ENCODE results near the gene RAMAC.
"Not testable (repeated sequence)": the region's sequence is repeated elsewhere in the genome, so short reads cannot be mapped to it uniquely, and the experiment has no call there.

The RAMAC gene

DNA sequence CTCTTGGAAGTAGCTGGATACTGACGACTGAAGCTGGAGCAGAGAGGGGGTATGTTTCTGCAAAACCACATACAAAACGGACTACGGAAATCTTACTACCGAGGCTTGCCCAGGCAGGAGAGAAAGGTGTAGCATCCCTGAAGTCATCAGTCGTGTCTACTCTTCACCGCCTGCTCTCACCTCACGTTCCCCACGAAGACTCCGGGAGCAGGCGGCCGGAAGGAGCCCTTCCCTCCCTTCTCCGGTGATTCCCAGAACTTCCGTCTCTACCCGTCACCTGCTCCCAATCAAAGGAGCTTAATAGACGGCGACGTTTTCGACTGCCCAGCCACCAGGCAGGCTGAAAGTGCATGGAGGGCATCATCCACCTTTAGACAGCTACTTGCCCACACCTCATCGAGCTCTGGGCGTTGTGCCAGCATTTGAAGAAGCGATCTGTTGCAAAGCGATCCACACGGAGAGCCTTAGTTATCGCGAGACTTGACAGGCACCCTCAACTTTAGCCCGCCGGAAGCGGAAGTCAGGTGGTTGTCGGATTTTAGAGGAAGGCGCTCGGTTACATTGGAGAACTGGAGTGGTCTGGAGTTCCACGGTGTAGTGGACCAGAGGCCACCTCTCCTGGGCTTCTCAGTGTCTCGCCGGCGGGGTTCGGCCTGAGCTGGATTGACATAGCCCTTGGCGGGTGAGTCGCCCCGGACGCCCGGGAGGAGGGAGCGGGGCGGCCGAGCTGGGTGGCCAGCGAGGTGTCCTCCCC is at the start of gene RAMAC:
RAMAC (plus strand) TSS at position 523 of the 754 bp plus-strand sequence. CDS start 2,809 bp downstream, outside the sequence.
- peak; percentile 95 for DNase-seq

DNA sequence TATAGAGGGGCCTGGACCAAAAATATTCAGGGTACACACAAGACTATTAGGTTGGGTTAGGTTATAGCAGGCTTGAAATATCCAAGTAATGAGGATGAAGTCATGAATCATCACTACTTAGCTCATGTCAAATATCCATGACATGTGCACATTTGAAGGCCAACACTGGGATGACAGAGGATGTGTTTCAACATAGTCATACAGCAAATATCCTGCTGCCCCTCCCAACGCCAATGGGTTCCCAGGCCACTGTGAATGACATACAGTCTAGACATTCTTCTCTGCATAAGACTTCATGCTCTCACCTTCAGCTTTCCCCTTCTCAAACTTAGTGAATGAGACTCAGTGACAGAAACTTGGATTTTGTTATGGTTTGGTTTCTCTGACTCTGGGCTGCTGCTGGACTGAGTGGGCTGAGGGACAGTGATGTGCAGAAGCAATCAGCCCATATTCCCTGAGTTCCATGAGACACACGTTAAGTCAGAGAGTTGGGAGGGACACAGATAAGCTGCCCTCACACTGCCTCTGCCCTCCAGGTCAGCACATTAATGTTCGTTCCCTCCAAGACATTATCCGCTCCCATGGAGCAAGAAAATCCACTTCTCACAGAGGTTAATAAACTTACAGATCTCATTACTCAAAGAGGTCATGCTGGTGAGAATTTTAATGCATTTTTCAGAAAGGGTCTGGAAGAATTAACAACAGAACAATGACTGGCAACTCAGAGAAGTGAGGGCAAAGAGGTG is 48.9 kb upstream of the RAMAC start:
- DNase-seq = no peak

DNA sequence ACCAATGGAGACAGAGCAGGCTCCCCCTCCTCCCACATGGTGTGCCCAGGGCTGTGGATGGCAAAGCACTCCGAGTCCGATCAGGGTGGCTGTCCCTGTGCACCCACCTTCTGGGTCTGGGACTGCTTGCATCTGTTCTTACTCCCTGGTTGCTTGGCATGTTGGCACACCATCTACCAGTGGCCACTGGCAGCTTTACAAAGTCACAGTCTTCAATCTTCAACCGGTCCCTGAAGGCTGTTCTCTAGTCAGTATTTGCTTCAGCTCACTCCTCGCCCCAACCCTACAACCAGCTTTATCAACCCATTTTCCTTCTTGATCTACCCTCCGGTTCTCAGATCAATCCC is 48.3 kb upstream of the RAMAC start:
- no peak for DNase-seq

DNA sequence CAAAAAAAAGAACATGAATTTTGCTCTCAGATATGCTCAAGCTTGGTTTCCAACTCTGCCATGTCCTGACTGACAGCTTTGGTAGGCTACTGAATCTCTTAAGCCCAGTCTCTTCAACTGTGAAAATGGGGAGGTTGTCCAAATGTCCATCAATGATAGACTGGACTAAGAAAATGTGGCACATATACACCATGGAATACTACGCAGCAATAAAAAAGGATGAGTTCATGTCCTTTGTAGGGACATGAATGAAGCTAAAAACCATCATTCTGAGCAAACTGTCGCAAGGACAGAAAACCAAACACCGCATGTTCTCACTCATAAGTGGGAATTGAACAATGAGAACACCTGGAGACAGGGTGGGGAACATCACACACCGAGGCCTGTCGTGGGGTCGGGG is 46.3 kb upstream of the RAMAC start:
- not testable (repeated sequence) for DNase-seq

DNA sequence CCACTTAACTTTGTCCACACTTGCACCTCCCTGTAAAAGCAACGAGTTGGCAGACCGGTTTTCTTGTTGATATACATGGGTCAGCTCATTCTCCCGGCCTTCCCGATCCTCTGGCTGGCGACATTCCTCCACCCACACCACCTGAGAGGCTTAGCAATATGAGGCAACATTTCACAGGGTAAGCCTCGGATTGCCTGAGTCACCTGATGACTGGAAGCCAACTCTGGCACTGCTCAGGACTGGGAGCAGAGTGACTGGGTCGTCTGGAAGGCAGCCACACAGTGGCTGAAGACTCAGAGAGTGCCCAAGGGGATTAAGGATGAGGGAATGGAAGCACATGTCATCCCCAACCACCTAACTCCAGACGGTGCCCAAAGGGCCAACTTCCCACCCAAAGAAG is 43.3 kb upstream of the RAMAC start:
- no peak for DNase-seq

DNA sequence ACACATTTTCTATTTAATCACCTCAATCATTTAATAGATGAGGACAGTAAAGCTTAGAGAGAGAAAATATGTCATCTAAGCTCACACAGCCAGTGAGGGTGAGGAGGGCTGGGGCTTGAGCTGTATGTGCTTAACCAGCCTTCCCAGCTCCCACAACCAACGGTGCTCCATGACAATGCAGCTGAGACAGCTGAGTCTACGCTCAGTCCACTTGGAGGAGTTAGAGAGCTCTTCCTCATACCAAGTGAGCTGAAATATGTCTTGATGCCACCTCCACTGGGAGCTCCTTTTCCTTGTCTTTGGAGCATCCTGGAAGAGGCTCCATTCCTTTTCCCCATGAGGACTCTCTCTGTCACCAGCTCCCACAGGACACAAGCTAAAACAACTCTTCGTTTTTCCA is 42.8 kb upstream of the RAMAC start:
- DNase-seq = no peak

DNA sequence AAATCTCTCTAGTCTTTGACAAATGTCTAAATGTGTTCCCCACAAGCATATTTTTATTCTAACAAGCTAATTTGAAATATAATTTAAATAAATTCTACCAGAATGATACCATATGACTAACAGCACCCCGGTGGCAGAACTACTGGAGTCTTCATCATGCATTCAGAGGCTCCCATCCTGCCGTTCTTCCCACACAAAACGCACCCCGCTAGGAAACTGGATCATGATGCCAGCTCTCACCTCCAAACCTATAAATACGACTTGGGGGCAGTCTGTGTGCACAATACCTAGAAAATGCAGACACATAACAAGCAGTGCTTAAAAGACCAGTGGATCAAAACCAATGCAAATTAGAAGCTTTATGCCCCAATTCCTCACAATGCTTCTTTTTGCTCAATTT is 42.0 kb upstream of the RAMAC start:
- DNase-seq = no peak

DNA sequence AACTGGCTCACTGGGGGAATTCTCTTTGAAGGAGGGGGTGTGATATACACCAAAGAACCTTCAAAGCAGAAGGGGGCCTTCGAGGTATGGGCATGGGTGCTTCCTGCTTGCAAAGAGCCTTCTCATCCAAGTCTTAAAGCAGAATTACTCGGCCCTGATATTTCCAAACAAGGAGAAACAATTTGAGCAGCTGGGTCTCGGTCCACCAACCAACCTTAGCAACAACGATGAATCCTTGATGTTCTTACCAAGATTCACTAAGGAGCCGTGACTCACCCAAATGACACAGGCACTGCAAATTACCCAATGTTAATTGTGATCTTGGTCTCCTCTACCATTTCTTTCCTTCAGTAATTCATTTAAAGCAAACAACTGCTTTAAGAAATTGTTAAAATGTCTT is 41.2 kb upstream of the RAMAC start:
- DNase-seq = no peak

DNA sequence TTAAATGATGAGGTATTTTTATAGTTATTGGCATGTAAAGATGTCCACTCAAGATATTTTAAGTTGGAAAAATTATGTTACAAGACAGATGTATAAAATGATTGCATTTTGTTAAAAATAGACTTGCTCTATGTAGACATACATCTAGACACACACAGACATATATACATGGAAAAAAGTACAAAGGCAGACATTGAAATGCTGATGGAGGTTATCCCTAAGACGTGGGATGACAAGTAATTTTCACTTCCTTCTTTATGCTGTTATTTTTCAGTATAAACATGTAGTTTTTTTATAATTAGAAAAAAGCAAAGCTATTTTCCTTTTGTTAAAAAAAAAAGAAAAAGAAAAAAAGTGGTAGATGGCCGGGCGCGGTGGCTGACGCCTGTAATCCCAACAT is 40.7 kb upstream of the RAMAC start:
- no peak for DNase-seq

DNA sequence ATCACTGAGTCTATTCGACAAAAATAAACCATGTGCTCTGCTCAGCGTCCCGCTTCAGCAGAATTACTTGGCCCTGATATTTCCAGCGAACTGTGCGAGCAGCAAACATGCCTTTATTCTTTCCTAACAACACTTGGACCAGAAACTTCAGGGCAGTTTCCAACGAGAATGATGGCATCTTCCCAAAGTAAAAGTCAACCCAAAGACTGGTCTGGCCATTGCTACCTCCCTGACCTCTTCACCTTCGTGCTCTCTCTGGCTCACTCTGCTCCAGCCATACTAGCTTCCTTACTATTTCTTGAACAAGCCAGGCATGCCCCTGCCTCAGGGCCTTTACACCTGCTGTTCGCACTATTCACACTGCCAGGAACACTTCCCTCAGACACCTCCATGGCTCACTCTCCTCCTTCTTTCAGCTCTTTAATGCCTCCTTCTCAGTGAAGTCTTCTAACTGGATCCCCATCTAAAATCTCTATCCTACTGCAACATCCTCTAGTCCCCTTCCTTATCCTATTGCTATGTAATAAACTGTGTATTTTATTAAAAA is 39.8 kb upstream of the RAMAC start:
- DNase-seq = no peak

DNA sequence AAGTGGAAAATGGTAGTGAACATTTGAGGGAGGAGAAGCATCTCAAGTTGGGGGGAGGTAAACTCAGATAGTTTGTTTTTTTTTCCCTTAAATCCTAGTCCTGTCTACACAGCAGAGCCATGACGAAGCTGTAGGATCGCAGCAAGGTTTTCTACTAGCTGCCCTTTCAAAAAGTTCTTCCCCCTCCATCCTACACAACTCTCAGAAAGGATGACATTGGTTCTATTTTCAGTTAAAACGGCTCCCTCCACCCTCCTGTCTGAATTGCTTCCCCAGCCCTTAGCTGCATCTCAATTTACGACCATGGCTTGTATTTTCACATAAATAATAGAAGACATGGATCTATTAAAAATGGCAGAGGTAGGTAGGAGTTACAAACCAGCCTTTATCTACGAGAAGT is 35.7 kb upstream of the RAMAC start:
- no peak for DNase-seq

DNA sequence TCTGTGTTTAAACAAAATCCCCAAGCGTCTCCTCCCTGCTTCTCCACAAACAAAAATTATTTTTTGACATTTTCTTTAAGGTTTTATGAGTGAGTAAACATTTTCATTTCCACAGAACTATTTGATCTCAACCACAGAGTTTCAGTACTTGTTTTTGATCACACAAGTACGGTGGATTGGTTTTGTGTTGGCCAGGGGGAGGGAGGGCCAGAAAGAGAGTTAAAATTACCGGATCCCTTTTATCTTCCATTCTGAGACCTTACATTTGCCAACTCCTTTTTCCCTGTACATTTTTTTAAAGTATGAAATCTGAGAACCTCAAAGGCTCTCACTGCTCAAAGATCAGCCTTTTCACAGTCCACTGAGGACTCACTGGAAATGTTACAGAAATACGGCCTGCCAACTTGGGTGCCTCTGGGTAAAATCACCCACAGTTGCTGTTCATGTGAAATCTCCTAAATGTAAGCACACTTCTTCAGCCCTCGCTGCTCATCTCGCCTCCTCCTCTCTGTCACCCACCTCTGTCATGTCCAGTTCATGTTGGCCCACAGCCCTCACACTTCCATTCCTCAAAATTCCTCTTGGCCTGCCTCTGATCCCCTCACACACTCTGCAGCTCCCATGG is 35.2 kb upstream of the RAMAC start:
- no peak for DNase-seq

DNA sequence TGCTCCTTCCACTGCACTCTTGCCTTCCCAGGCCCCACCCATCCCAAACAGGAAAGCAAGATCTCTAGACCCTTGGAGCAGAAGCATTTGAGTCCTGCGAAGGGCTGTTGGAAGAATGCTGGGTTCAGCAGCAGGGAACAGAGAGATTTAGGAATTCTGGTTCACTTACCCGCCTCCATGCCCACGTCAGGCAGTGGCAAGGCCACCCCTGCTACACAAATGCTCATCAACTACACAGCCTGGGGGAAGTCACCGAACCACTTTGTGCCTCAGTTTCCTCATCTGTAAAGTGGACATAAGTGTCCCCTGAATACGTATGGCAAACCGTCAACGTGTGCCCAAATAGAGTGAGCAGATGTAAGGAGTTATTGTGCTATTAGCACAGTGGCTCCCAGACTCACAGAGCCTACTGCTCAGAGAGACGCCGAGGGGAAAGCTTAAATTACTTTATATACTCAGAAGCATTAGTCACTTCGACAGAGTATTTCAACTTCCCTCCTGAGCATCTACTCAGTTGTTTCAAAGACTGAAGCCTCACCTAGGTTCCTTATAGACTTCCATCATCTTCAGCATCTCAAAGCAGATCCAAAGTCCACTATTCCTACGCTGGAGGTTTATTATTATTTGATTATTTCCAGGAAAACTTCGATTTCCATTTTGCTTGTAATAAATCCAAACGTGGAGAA is 34.4 kb upstream of the RAMAC start:
- no peak for DNase-seq

DNA sequence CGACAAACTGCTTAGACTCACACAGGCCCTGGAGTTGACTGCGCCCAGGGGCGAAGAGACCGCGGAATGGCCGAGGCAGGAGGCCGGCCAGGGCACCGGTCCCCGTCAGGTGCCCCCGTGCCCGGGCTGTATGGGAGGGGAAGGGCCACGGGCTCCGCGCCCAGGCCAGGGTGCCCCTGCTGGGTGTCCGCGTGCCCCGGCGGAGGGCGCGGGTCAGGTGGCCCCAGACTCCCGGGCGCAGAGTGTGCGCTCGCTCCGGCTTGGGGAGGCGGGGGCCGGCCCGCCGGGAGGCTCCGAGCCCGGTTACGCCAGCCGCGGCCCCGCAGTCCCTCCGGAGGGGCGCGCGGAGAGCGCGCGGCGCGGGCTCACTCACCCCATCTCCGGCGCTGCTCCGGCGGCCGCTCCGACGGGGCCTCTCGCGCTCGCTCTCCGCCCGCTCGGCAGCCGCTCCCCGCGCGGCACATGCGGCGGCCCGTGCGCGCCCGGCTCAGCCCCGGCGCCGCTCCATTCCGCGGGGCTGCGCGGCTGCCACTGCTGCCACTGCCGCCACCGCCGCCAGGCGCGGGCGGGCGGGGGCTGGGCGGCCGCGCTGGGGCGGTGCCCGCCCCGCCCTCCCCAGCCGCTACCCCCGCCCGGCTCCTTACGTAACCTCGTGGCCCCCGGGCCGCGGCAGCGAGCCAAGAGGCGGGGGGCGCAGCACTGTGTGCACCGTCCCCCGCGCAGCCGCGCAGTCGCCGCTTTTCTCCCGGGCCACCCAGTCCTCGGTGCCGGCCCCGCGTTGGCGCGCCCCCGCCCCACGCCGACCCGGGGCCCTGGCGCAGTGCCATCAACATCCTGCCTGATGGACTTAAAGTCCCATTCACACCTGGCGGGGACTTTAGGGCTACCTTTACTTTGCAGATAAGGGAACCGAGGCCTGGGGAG is 33.6 kb upstream of the RAMAC start, which contains the start of gene HOMER2:
HOMER2 (minus strand) TSS at position 563 of the 924 bp plus-strand sequence; CDS start at position 378, 185 bp downstream.
- peak in 1 of 2 donors; percentile 3 for DNase-seq

DNA sequence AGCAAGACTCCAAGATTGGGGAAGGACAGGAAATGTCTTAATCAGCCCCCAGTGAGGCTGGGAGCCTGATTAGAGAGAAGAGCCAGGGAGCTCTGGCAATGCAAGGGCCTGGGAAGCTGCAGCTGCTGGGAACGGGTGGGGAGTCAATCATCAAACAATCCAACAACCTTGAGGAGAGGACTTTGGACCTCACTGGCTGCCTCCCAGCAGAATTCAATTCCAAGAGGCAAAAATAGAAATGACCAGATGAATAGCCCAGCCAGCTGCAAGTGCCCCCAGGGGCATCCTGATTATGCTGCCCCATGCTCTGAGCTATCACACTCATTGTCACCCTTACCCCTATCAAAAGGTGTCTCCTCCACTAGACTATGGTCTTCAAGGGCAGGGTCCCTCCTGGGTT is 27.4 kb upstream of the RAMAC start:
- DNase-seq = no peak

DNA sequence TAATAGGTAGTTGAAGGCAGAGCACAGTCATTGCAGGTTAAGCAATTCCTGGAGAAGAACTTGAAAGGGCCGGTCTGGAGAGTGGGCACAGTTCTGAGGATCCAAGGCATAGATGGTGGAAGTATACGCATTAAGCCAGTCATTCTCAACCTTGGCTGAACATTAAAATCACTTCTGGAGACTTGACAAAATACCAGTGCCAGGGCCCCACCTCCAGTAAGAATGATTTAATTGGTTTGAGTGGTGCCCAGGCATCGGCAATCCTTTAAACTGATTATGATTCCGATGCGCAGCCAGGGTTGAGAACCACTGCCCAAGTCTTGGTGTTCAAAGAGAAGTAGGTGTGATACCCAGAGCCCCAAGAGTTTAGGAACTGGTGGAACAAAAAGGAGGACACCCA is 26.6 kb upstream of the RAMAC start:
- no peak for DNase-seq

DNA sequence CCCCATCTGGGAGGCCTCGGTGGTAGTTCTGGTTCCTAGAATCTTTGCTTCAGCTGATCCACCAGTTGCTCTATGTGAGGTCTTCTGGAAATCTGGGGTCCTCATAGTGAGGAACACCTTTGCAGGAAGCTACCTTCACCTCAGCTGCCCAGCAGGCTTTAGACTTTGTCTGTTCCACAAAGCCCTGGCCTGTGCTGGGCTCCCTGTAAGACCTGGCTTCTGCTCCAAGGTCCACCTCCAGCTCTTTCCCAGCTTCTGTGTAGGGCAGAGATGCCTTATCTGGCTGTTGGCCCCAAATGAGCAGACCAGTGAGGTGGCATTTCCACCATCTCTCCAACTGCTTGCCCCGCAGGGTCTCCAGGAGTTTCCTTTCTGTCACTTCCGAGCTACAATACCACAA is 25.2 kb upstream of the RAMAC start:
- no peak for DNase-seq

DNA sequence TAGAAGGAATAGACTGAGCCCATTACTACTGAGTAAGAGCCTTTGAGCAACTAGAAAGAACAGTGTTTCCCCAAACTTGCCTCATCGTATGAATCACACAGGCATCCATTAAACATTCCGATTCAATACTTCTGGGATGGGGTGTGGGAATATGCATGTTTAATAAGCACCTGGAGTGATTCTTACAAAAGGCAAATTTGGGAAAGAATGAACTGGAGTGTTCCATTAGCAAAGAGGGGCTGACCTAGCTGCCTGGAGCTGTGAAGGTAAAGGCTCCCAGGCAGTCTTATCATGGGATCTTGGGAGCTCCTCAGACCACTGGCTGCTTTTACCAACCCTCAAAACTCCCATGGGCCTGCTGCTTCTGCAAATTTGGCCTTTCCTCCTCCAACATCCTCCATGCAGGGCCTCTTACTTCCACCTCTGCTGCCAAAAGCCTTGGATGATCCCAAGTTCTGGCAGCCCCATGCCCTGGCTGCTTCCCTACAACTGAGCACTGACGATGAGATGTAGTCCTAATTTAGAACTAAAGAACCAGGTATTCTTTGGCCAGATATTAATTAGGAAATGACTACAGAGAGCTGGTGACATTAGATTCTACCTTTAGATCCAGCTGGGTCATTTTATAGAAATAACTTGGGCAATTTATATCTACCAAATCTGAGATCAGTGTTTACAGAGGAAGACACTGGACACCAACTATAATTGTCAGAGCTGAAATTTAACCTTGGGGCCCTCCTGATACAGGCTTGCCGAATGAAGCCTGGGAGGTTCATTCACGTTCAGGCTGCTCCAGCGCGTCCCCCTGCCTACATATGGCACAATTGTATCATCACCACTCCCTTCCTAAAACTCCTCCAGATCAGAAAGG is 22.3 kb upstream of the RAMAC start:
- no peak for DNase-seq

DNA sequence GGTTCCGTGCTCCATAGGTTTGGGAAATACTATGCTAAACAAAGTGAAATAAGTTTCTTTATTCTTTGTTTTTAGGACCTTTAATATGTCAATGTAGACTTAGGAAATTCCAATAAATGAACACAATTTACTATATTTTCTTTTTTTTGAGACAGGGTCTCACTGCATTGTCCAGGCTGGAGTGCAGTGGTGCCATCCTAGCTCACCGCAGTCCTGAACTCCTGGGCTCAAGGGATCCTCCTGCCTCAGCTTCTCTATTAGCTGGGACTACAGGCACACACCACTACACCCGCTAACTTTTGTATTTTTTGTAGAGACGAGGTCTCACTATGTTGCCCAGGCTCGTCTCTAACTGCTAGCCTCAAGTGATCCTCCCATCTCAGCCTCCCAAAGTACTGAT is 21.1 kb upstream of the RAMAC start:
- no peak for DNase-seq

DNA sequence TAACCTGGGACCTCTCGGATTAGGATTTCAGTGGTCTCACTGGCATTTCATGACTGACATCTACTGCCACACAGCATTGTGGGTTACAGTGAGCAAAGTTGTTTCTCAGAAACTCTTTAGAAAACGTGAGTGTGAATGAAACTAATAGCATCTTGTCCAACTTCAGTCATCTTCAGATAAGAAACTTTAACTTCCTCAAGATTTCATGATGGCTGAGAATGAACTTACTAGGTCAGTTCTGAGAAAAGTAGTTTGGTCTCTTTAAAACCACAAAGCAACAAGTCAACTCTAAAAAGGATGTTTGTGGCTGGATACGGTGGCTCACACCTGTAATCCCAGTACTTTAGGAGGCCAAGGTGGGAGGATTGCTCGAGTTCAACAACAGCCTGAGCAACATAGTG is 19.3 kb upstream of the RAMAC start:
- no peak for DNase-seq

DNA sequence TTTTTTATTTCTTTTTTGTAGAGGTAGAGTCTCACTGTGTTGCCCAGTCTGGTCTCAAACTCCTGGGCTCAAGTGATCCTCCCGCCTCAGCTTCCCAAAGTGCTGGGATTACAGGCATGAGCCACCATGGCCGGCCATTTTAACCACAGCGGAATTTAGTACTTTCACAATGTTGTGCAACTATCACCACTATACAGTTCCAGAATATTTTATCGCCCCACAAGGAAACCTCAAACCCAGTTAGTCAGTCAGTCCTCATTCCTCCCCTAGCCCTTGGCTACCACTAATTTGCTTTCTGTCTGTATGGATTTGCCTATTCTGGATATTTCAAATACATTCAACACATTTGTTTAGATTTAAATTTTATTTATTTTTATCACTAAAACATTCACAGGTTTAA is 17.9 kb upstream of the RAMAC start:
- DNase-seq = no peak
